Colonic mucosa (tissue), 4 donors: ENCODE data around the gene NUP155. TPM values are rescaled to one million over a fixed set of nuclear protein-coding genes. Genes with fewer than 3 reads are reported as not detected.
"Not testable (repeated sequence)": the region's sequence is repeated elsewhere in the genome, so short reads cannot be mapped to it uniquely, and the experiment has no call there.

Experiments
- DNase-seq: peaks from one replicate; pipeline ENCODE4 v3.0.0-alpha.2; 2020
- H3K27ac ChIP-seq: fragments of 200-600 bp; one replicate; pipeline ENCODE4 v1.8.0; 2021
- H3K27me3 ChIP-seq: fragments of 200-600 bp; one replicate; pipeline ENCODE4 v1.8.0; 2021
- H3K36me3 ChIP-seq: fragments of 200-600 bp; one replicate; pipeline ENCODE4 v1.8.0; 2021
- H3K4me1 ChIP-seq: fragments of 200-600 bp; one replicate; pipeline ENCODE4 v1.8.0; 2021; ENCODE audit warnings: mild to moderate bottlenecking
- H3K4me3 ChIP-seq: fragments of 200-600 bp; one replicate; pipeline ENCODE4 v1.8.0; 2021
- H3K9ac ChIP-seq, 2 donors: one replicate each; pipeline ENCODE4 v1.7.0; 2013; ENCODE audit warnings: control low read depth in 2 of 2, low read depth in 2 of 2, low read length in 2 of 2
- H3K9me3 ChIP-seq: fragments of 200-600 bp; one replicate; pipeline ENCODE4 v1.8.0; 2021
- CTCF ChIP-seq: fragments of 200-600 bp; IDR thresholded peaks from one replicate; pipeline ENCODE4 v1.8.0; 2022; ENCODE audit warnings: antibody characterized with exemption, mild to moderate bottlenecking
- intact Hi-C: fragments of 100-400 bp; cut with DNase I; formaldehyde crosslinking; loops from one replicate; pipeline ENCODE4 v1.14.1; 2022
- total RNA-seq, 2 donors: library from RNA; stranded (reverse); fragmentation: NEBNext Ultra II Directional in 1 of 2; extraction: Animal tissue kit (Norgen Biotek cat#: 25700) in 1 of 2; gene quantifications; one replicate each; pipeline ENCODE4 v1.2.1, GENCODE V29; 2021
- donor health status: healthy.
- donor health status: DM: no; HTN: no; CAD: no.
- donor health status: DM: no; HTN: no; CAD: no.

NUP155 gene
- total RNA-seq = 10 to 100 TPM; 18.1 to 36.3 TPM

GRCh38 chr5:37370864-37371726 is at the start of gene NUP155:
Gene NUP155, minus strand, starts transcription at chr5:37371106. Its CDS starts 129 bp downstream, at chr5:37370977.
- intact Hi-C loops = no loop called here
- peak; percentile 96 for DNase-seq
- H3K9ac ChIP-seq = peak within 1 kb of the TSS; percentile 69 to 76
- H3K27ac ChIP-seq = peak within 1 kb of the TSS; percentile 70
- TF ChIP-seq CTCF = no peak
- H3K4me3 ChIP-seq = peak within 1 kb of the TSS; percentile 90
- H3K36me3 ChIP-seq = no peaks in the 10 kb centered on the region
- no peaks in the 10 kb centered on the region for H3K9me3 ChIP-seq
- H3K27me3 ChIP-seq = no peaks in the 10 kb centered on the region
- H3K4me1 ChIP-seq = peaks cover 10% of the 10 kb centered on the region

GRCh38 chr5:37417347-37417746 is 46.4 kb upstream of the NUP155 start:
- Histone ChIP-seq H3K9ac (no peak overlapping the region), H3K4me3 (no peak overlapping the region), H3K27me3 (no peaks in the 10 kb centered on the region), H3K36me3 (no peaks in the 10 kb centered on the region), H3K9me3 (no peaks in the 10 kb centered on the region), H3K4me1 (no peaks in the 10 kb centered on the region), H3K27ac (no peak overlapping the region)
- no peak for TF ChIP-seq CTCF
- no peak for DNase-seq
- intact Hi-C loops = no loop called here

- H3K36me3 ChIP-seq, H3K9ac ChIP-seq, H3K9me3 ChIP-seq, DNase-seq, H3K27ac ChIP-seq, H3K4me3 ChIP-seq, intact Hi-C loops, H3K4me1 ChIP-seq, H3K27me3 ChIP-seq: not testable (repeated sequence)
Observed at GRCh38 chr5:37415456-37415855, 44.5 kb upstream of the NUP155 start.

- Histone ChIP-seq H3K4me1 (no peaks in the 10 kb centered on the region), H3K36me3 (no peaks in the 10 kb centered on the region), H3K9ac (no peak overlapping the region), H3K27ac (no peak overlapping the region), H3K9me3 (no peaks in the 10 kb centered on the region), H3K27me3 (no peaks in the 10 kb centered on the region), H3K4me3 (no peak overlapping the region)
- intact Hi-C loops = loop anchor here (2.0 kb wide), 1 partner anchor 780 kb away; no protein-coding TSS in a partner anchor
- no peak for TF ChIP-seq CTCF
- DNase-seq = no peak
Observed at GRCh38 chr5:37412515-37412914, 41.6 kb upstream of the NUP155 start.

- Histone ChIP-seq H3K27me3 (no peaks in the 10 kb centered on the region), H3K4me1 (no peaks in the 10 kb centered on the region), H3K4me3 (no peak overlapping the region), H3K9me3 (no peaks in the 10 kb centered on the region), H3K36me3 (no peaks in the 10 kb centered on the region), H3K9ac (no peak overlapping the region), H3K27ac (no peak overlapping the region)
- no peak for DNase-seq
- TF ChIP-seq CTCF = no peak
- intact Hi-C loops = no loop called here
Observed at GRCh38 chr5:37400501-37400900, 29.6 kb upstream of the NUP155 start.

- H3K27ac ChIP-seq = no peak overlapping the region
- H3K27me3 ChIP-seq = no peaks in the 10 kb centered on the region
- no peak overlapping the region for H3K9ac ChIP-seq
- no peaks in the 10 kb centered on the region for H3K4me1 ChIP-seq
- no peaks in the 10 kb centered on the region for H3K9me3 ChIP-seq
- H3K36me3 ChIP-seq = peaks cover 11% of the 10 kb centered on the region
- no peak for DNase-seq
- TF ChIP-seq CTCF = no peak
- intact Hi-C loops = no loop called here
- no peak overlapping the region for H3K4me3 ChIP-seq
Observed at GRCh38 chr5:37396352-37396751, 25.4 kb upstream of the NUP155 start.
